Limb (tissue), 2 donors: ENCODE measurements around the gene PIERCE2.
"Not testable (repeated sequence)": the region's sequence is repeated elsewhere in the genome, so short reads cannot be mapped to it uniquely, and the experiment has no call there.

Experiments used
- DNase-seq, 2 donors: peaks; one replicate each; pipeline ENCODE4 v3.0.0-alpha.2; 2016; ENCODE audit errors: extremely low spot score in 2 of 2

Gene PIERCE2

GRCh38 chr15:55422089-55422488 lies 13.8 kb downstream of the PIERCE2 start:
- DNase-seq, result no peak

GRCh38 chr15:55434989-55435825 lies 26.9 kb downstream of the PIERCE2 start:
- DNase-seq, result peak in 1 of 2 donors; percentile 47

GRCh38 chr15:55443141-55443540 lies 34.8 kb downstream of the PIERCE2 start:
- DNase-seq, result not testable (repeated sequence)

- DNase-seq, result not testable (repeated sequence)
Measured at GRCh38 chr15:55445936-55446335, 37.6 kb downstream of the PIERCE2 start.

- DNase-seq, result not testable (repeated sequence)
Measured at GRCh38 chr15:55446379-55447029, 38.2 kb downstream of the PIERCE2 start.

GRCh38 chr15:55447030-55447394 lies 38.7 kb downstream of the PIERCE2 start:
- not testable (repeated sequence) for DNase-seq

GRCh38 chr15:55457401-55458022 lies 49.2 kb downstream of the PIERCE2 start:
- no peak for DNase-seq

GRCh38 chr15:55461447-55461846 lies 53.2 kb downstream of the PIERCE2 start:
- no peak for DNase-seq

- DNase-seq, result no peak
Measured at GRCh38 chr15:55468321-55468720, 60.0 kb downstream of the PIERCE2 start.
